ENCODE measurements around the gene FLT3LG.
A peak's percentile ranks its signal among the peaks of the same experiment; 100 is the strongest.
"Not testable (repeated sequence)": the region's sequence is repeated elsewhere in the genome, so short reads cannot be mapped to it uniquely, and the experiment has no call there.

The FLT3LG gene

GRCh38 chr19:49465371-49465770 lies 8.6 kb upstream of the FLT3LG start:
- no peak for TF ChIP-seq CTCF (IDR thresholded peaks at IDR 0.05; ENCODE audit: control extremely low read depth, extremely low read depth, low read depth, missing control alignments)
- ChIA-PET CTCF (interaction anchor here (0.9 kb wide), 1 partner anchor 22 kb away, joined by 3 read pairs; no protein-coding TSS in a partner anchor), POLR2A (no interaction called here)
- DNase-seq (ENCODE audit: extremely low spot score): no peak

- no peak for DNase-seq (ENCODE audit: extremely low spot score)
- POLR2A ChIA-PET: no interaction called here
- TF ChIP-seq CTCF (IDR thresholded peaks at IDR 0.05; ENCODE audit: control extremely low read depth, extremely low read depth, low read depth, missing control alignments): no peak
- CTCF ChIA-PET: interaction anchor here (1.0 kb wide), 1 partner anchor 16 kb away, joined by 3 read pairs; the partner anchor contains the start of gene PIH1D1
Observed at GRCh38 chr19:49468199-49468598, 5.8 kb upstream of the FLT3LG start.

DNA sequence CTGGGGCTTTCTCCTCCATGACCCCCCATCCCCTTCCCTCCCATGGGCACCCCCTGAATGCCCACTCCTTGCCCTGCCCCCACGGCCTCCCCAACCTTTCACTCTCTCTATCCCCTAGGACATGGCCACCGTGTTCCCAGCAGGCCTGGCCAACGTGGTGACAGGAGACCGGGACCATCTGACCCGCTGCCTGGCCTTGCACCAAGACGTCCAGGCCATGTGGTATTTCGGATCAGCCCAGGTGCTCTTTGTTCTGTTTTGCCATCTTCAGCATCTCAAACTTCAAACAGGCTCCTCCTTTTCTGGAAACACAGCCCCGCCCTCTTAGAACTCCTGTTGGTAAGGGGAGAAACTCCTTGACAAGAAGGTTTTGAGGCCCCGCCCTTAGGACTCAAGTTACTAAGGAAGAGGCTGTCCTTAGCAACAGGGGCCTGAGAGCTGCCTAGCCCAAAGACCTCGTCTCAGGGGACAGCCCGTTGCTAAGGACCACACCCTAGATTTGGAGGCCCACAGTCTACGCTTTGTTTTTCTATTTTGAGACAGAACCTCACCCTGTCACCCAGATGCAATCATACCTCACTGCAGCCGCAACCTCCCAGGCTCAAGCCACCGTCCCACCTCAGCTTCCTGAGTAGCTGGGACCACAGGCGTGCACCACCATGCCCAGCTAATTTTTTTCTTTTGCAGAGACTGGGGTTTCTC lies 5.1 kb upstream of the FLT3LG start:
- TF ChIP-seq CTCF (IDR thresholded peaks at IDR 0.05; ENCODE audit: control extremely low read depth, extremely low read depth, low read depth, missing control alignments): no peak
- POLR2A ChIA-PET: no interaction called here
- peak; percentile 85 for DNase-seq (ENCODE audit: extremely low spot score)
- CTCF ChIA-PET: interaction anchor here (0.7 to 5.6 kb wide), 3 partner anchors 11 to 79 kb away, joined by 3 to 72 read pairs (median 3); partner anchors contain the start of gene PIH1D1

DNA sequence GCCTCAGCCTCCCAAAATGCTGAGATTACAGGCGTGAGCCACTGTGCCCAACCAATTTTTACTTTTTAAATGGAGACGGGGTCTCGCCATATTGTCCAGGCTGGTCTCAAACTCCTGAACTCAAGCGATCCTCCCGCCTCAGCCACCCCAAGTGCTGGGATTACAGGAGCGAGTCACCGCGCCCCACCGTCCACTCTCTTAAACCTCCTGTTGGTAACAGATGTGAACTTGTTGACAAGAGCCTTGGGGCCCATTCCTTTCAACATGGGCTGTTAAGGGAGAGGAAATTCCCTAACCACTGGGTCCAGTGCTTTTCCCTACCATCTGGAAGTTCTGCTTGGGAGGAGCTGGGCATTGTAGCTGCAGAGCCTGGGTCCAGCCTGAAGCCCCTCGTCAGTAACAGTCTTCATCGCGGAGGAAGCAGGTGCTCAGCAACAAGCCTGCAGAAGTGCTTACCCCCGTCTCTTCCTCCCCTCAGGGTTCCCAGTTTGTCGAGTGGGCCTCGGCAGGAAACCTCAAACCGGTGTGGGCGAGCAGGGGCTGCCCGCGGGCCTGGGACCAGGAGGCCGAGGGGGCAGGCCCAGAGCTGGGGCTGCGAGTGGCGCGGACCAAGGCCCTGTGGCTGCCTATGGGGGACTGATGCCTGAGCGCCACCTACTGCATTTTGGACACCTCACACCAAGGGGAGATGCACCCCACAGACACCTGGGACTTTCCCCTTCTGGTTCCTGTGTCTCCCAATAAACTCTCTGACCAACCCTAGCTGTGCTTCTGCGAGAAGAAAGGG lies 4.0 kb upstream of the FLT3LG start:
- DNase-seq (ENCODE audit: extremely low spot score): peak; percentile 85
- peak; percentile 80 for TF ChIP-seq CTCF (IDR thresholded peaks at IDR 0.05; ENCODE audit: control extremely low read depth, extremely low read depth, low read depth, missing control alignments)
- CTCF ChIA-PET: interaction anchor here (0.6 to 5.6 kb wide), 24 partner anchors 12 to 477 kb away, joined by 3 to 72 read pairs (median 3); partner anchors contain the start of genes ALDH16A1, GFY, GYS1 and RPS11
- POLR2A ChIA-PET: interaction anchor here (0.6 to 1.4 kb wide), 7 partner anchors 18 to 205 kb away, joined by 3 to 6 read pairs (median 4); partner anchors contain the start of genes PIH1D1, RCN3 and RPL13A

- ChIA-PET CTCF (interaction anchor here (0.7 to 5.6 kb wide), 20 partner anchors 12 to 477 kb away, joined by 3 to 72 read pairs (median 3); partner anchors contain the start of genes ALDH16A1, GFY, GYS1 and RPS11), POLR2A (interaction anchor here (0.6 to 1.4 kb wide), 6 partner anchors 17 to 205 kb away, joined by 3 to 6 read pairs (median 4); partner anchors contain the start of genes PIH1D1, RCN3 and RPL13A)
- no peak for TF ChIP-seq CTCF (IDR thresholded peaks at IDR 0.05; ENCODE audit: control extremely low read depth, extremely low read depth, low read depth, missing control alignments)
- DNase-seq (ENCODE audit: extremely low spot score): no peak
Observed at GRCh38 chr19:49470615-49470978, 3.4 kb upstream of the FLT3LG start.

GRCh38 chr19:49472936-49473335 lies 1.1 kb upstream of the FLT3LG start:
- CTCF ChIA-PET: interaction anchor here (0.7 to 5.6 kb wide), 23 partner anchors 10 to 208 kb away, joined by 3 to 72 read pairs (median 4); partner anchors contain the start of genes ALDH16A1, PIH1D1, PRMT1 and RPS11
- POLR2A ChIA-PET: no interaction called here
- DNase-seq (ENCODE audit: extremely low spot score): no peak
- TF ChIP-seq CTCF (IDR thresholded peaks at IDR 0.05; ENCODE audit: control extremely low read depth, extremely low read depth, low read depth, missing control alignments): no peak

- ChIA-PET POLR2A (interaction anchor here (0.5 to 1.0 kb wide), 2 partner anchors 20 to 90 kb away, joined by 3 read pairs; partner anchors contain the start of gene ALDH16A1), CTCF (interaction anchor here (0.7 to 5.6 kb wide), 35 partner anchors 9 to 247 kb away, joined by 3 to 72 read pairs (median 3); partner anchors contain the start of genes ALDH16A1, PIH1D1, PRMT1 and RPS11)
- not testable (repeated sequence) for DNase-seq (ENCODE audit: extremely low spot score)
Observed at GRCh38 chr19:49473501-49473867, 531 bp upstream of the FLT3LG start.

Data from GM10248 (cell line).